DND-41 (cell line): ENCODE results near the gene PRKCE.

Experiments used
- ATAC-seq: fragments of 200-7000 bp; cut with Tn5 transposase; 3 replicates; pipeline ENCODE4 v1.9.1; 2021; ENCODE audit warnings: low read depth; ENCODE audit not compliant: insufficient read depth
- DNase-seq: peaks from one replicate; pipeline ENCODE4 v3.0.0-alpha.2; 2020
- H2AFZ ChIP-seq: 2 replicates; pipeline ENCODE4 v1.6.0; 2012; ENCODE audit warnings: low read depth, low read length
- H3K27ac ChIP-seq: 2 replicates; pipeline ENCODE4 v1.5.1; 2012; ENCODE audit warnings: low read length, inconsistent platforms
- H3K27me3 ChIP-seq: fragments of 200-600 bp; sonication (generic); 2 replicates; pipeline ENCODE4 v1.6.0; 2012; ENCODE audit warnings: low read length, mild to moderate bottlenecking, inconsistent platforms; ENCODE audit not compliant: insufficient read depth, poor library complexity
- H3K36me3 ChIP-seq: 2 replicates; pipeline ENCODE4 v1.5.1; 2012; ENCODE audit warnings: low read length, inconsistent platforms; ENCODE audit not compliant: insufficient read depth
- H3K4me1 ChIP-seq: 2 replicates; pipeline ENCODE4 v1.5.1; 2012; ENCODE audit warnings: mild to moderate bottlenecking, low read length; ENCODE audit not compliant: insufficient read depth
- H3K4me2 ChIP-seq: 2 replicates; pipeline ENCODE4 v1.6.0; 2012; ENCODE audit warnings: mild to moderate bottlenecking, moderate library complexity, low read length, inconsistent platforms; ENCODE audit not compliant: insufficient read depth
- H3K4me3 ChIP-seq, 2 experiments: fragments of 200-600 bp in 1 of 2; shearing (Covaris generic) in 1 of 2; 2 replicates each; pipeline ENCODE4 v1.5.1; 2012 to 2016; ENCODE audit warnings: inconsistent platforms in 2 of 2, low read length in 2 of 2, mild to moderate bottlenecking in 2 of 2, low read depth in 1 of 2, moderate library complexity in 1 of 2
- H3K79me2 ChIP-seq: 2 replicates; pipeline ENCODE4 v1.6.0; 2012; ENCODE audit warnings: low read length, inconsistent platforms; ENCODE audit not compliant: insufficient read depth
- H3K9ac ChIP-seq: 2 replicates; pipeline ENCODE4 v1.6.0; 2012; ENCODE audit warnings: low read depth, mild to moderate bottlenecking, inconsistent platforms, low read length, moderate library complexity
- H3K9me3 ChIP-seq: 2 replicates; pipeline ENCODE4 v1.5.1; 2012; ENCODE audit warnings: low read length, moderate library complexity, mild to moderate bottlenecking, inconsistent platforms; ENCODE audit not compliant: insufficient read depth, severe bottlenecking
- H4K20me1 ChIP-seq: 2 replicates; pipeline ENCODE4 v1.6.0; 2012; ENCODE audit warnings: low read length; ENCODE audit not compliant: insufficient read depth
- EZH2 ChIP-seq: IDR thresholded peaks from 3 replicates; pipeline ENCODE4 v1.6.1; 2012; ENCODE audit warnings: borderline replicate concordance, low read depth, mild to moderate bottlenecking, moderate library complexity, low read length, inconsistent platforms; ENCODE audit not compliant: severe bottlenecking
- TF ChIP-seq, protein P1 (sequence below): IDR thresholded peaks from 2 replicates; pipeline ENCODE4 v1.5.1; 2012; ENCODE audit warnings: borderline replicate concordance, low read length, moderate library complexity, mild to moderate bottlenecking; ENCODE audit not compliant: poor library complexity, severe bottlenecking; ENCODE audit errors: extremely low read depth

The PRKCE gene

DNA sequence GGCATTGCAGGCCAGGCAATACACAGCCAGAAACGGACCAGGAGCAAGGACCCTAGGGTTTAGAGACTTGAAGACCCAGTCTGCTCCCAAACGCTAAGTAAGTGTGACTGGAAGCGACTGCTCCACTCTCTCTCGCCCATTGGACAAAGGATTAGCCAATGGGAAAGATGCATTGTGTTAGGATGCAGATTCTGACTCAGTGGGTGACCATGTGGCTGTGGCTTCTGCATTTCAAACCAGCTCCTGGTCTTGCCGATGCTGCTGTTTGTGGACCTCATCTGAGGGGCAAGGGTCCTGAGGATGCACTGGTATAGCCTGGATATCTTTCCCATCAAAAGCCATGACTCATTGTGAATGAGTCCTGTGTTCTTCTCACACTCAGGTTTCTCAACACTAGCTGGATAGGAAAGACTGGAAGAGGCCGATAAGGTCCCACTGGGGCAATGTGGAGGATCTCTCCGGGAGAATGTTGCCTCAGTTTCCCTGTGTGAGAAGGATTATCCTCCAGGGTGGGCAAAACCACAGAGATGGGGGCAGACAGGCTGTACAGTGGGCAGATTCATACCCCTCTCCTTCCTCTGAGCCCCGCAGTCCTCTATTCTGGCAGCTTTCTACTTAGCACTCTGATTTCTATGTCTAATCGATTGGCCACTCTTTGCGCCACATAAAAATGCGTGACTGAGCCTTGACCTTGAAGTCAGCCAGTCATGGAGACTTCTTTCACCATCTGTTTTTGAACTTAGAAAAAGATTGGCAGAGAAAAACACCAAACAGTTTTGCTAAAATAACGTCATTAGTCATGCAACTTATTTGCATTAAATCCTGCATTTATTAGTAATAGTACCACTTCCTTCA is 257.1 kb downstream of the PRKCE start:
- DNase-seq (no peak), ATAC-seq (no peak)
- Histone ChIP-seq H3K36me3 (no peaks in the 10 kb centered on the region), H3K27me3 (no peaks in the 10 kb centered on the region), H4K20me1 (no peaks in the 10 kb centered on the region), H3K27ac (no peak overlapping the region), H2AFZ (no peak overlapping the region), H3K79me2 (no peaks in the 10 kb centered on the region), H3K9ac (no peak overlapping the region), H3K4me3 (no peak overlapping the region), H3K4me2 (no peak overlapping the region), H3K4me1 (no peaks in the 10 kb centered on the region), H3K9me3 (no peaks in the 10 kb centered on the region)
- no peak for TF ChIP-seq EZH2
- TF ChIP-seq, protein P1, sequence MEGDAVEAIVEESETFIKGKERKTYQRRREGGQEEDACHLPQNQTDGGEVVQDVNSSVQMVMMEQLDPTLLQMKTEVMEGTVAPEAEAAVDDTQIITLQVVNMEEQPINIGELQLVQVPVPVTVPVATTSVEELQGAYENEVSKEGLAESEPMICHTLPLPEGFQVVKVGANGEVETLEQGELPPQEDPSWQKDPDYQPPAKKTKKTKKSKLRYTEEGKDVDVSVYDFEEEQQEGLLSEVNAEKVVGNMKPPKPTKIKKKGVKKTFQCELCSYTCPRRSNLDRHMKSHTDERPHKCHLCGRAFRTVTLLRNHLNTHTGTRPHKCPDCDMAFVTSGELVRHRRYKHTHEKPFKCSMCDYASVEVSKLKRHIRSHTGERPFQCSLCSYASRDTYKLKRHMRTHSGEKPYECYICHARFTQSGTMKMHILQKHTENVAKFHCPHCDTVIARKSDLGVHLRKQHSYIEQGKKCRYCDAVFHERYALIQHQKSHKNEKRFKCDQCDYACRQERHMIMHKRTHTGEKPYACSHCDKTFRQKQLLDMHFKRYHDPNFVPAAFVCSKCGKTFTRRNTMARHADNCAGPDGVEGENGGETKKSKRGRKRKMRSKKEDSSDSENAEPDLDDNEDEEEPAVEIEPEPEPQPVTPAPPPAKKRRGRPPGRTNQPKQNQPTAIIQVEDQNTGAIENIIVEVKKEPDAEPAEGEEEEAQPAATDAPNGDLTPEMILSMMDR: no peak

DNA sequence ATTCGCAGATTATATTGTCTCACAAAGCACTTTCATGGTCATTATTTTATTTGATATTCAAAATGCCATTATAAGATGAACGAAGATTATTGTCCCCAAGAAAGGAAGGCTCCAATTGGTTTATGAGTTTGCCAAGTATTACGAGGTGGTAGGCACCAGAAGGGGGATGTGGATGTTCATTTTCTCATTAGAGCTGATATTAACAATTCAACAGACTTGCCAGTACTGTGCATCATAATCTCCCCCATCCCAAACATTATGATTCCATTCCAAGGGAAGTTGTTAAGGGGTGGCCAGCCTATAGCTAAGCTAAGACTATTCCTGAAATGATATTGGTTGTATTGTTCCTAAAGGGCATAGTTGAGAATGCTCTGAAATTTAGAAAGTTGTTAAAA is 257.7 kb downstream of the PRKCE start:
- no peak for ATAC-seq

DNA sequence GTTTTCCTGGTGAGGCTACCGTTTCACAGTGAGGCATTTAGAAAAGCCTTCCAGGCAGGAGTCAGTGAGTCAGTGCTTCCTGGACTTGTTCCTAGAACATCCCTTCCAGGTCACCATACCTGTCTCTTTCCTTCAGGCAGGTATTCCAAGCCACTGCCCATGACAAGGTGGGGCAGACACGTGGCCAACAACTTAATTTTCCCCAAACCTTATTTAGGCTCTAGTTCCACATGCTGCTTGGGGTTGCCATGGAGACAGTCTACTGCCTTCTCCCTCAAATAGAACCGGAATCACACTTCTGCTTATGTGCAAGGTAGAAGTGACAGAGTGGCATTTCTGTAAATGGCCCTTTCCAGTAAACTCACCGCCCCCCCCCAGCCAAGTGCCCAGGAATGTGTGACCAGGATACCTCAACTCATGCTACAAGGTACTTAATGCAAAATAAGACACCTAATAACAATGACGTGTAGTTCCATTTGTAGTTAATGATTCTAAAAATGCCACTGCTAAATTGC is 258.3 kb downstream of the PRKCE start:
- no peak for DNase-seq
- no peaks in the 10 kb centered on the region for H3K4me1 ChIP-seq
- H2AFZ ChIP-seq: no peak overlapping the region
- H3K9ac ChIP-seq: no peak overlapping the region
- H3K79me2 ChIP-seq: no peaks in the 10 kb centered on the region
- H4K20me1 ChIP-seq: no peaks in the 10 kb centered on the region
- H3K27me3 ChIP-seq: no peaks in the 10 kb centered on the region
- TF ChIP-seq, protein P1: no peak
- TF ChIP-seq EZH2: no peak
- no peak overlapping the region for H3K4me2 ChIP-seq
- ATAC-seq: no peak
- H3K9me3 ChIP-seq: no peaks in the 10 kb centered on the region
- H3K36me3 ChIP-seq: no peaks in the 10 kb centered on the region
- no peak overlapping the region for H3K4me3 ChIP-seq
- H3K27ac ChIP-seq: no peak overlapping the region

More for the DNA sequence above, 257.7 kb downstream of the PRKCE start:
- TF ChIP-seq EZH2: no peak
- TF ChIP-seq, protein P1: no peak
- Histone ChIP-seq H3K4me1 (no peaks in the 10 kb centered on the region), H4K20me1 (no peaks in the 10 kb centered on the region), H3K27me3 (no peaks in the 10 kb centered on the region), H3K4me3 (no peak overlapping the region), H3K36me3 (no peaks in the 10 kb centered on the region), H3K4me2 (no peak overlapping the region), H3K9me3 (no peaks in the 10 kb centered on the region), H2AFZ (no peak overlapping the region), H3K9ac (no peak overlapping the region), H3K27ac (no peak overlapping the region), H3K79me2 (no peaks in the 10 kb centered on the region)
- no peak for DNase-seq
